SU-DHL-6 (cell line): ENCODE measurements around the gene NENF.
"Not testable (repeated sequence)": the region's sequence is repeated elsewhere in the genome, so short reads cannot be mapped to it uniquely, and the experiment has no call there.

ENCODE experiments used
- H2AFZ ChIP-seq: fragments of 200-600 bp; sonication (generic); 2 replicates; pipeline ENCODE4 v1.6.1; 2014; ENCODE audit warnings: low read depth, mild to moderate bottlenecking, moderate library complexity, mixed read lengths, antibody characterized with exemption, low read length; ENCODE audit not compliant: severe bottlenecking
- H3F3A ChIP-seq: fragments of 200-600 bp; shearing (Covaris generic); 2 replicates; pipeline ENCODE4 v1.6.0; 2016; ENCODE audit warnings: antibody characterized with exemption, mild to moderate bottlenecking; ENCODE audit not compliant: insufficient read depth
- H3K27ac ChIP-seq: fragments of 200-600 bp; sonication (generic); 2 replicates; pipeline ENCODE4 v1.5.1; 2016; ENCODE audit warnings: low read depth, mild to moderate bottlenecking, low read length, moderate library complexity, mixed read lengths
- H3K27me3 ChIP-seq: fragments of 200-600 bp; sonication (generic), shearing (Covaris generic); 2 replicates; pipeline ENCODE4 v1.6.0; 2014; ENCODE audit warnings: mild to moderate bottlenecking, low read length
- H3K36me3 ChIP-seq: fragments of 200-600 bp; sonication (generic); 2 replicates; pipeline ENCODE4 v1.6.1; 2014; ENCODE audit warnings: mild to moderate bottlenecking, low read length, mixed read lengths
- H3K4me2 ChIP-seq: fragments of 300-600, 200-600 bp; shearing (Covaris generic), sonication (generic); 2 replicates; pipeline ENCODE4 v1.6.0; 2014; ENCODE audit warnings: low read length, low read depth, mild to moderate bottlenecking; ENCODE audit not compliant: poor library complexity, severe bottlenecking
- H3K4me3 ChIP-seq: fragments of 200-600 bp; sonication (generic); 2 replicates; pipeline ENCODE4 v1.5.1; 2014; ENCODE audit warnings: antibody characterized with exemption, low read length, mild to moderate bottlenecking, mixed read lengths; ENCODE audit not compliant: insufficient read depth, poor library complexity, severe bottlenecking
- H3K79me2 ChIP-seq: fragments of 200-600 bp; sonication (generic); 2 replicates; pipeline ENCODE4 v1.6.1; 2014; ENCODE audit warnings: mild to moderate bottlenecking, low read length, moderate library complexity; ENCODE audit not compliant: insufficient read depth
- H3K9ac ChIP-seq: fragments of 200-600 bp; sonication (generic); 2 replicates; pipeline ENCODE4 v1.7.0; 2014; ENCODE audit warnings: mild to moderate bottlenecking, low read length
- H3K9me2 ChIP-seq: fragments of 200-600 bp; sonication (generic); replicated peaks from 2 replicates; pipeline ENCODE4 v1.6.1; 2014; ENCODE audit warnings: low read length; ENCODE audit not compliant: insufficient read depth
- H3K9me3 ChIP-seq: fragments of 200-600 bp; sonication (generic); 2 replicates; pipeline ENCODE4 v1.6.1; 2014; ENCODE audit warnings: low read length, mixed read lengths; ENCODE audit not compliant: insufficient read depth
- H4K20me1 ChIP-seq: fragments of 200-600 bp; sonication (generic); 2 replicates; pipeline ENCODE4 v1.6.1; 2014; ENCODE audit warnings: low read depth, mild to moderate bottlenecking, antibody characterized with exemption, low read length, moderate library complexity, mixed read lengths
- CTCF ChIP-seq: fragments of 200-600 bp; sonication (generic); IDR thresholded peaks from one replicate; pipeline ENCODE4 v1.5.1; 2017; ENCODE audit warnings: antibody characterized with exemption, mild to moderate bottlenecking, low read length, moderate library complexity; ENCODE audit not compliant: insufficient read depth, poor library complexity, severe bottlenecking
- EZH2phosphoT487 ChIP-seq: fragments of 200-600 bp; sonication (generic), shearing (Covaris generic); conservative IDR thresholded peaks from 2 replicates; pipeline ENCODE4 v1.6.1; 2018; ENCODE audit warnings: mild to moderate bottlenecking, antibody characterized with exemption, low read length, moderate library complexity, mixed read lengths

Gene NENF

DNA sequence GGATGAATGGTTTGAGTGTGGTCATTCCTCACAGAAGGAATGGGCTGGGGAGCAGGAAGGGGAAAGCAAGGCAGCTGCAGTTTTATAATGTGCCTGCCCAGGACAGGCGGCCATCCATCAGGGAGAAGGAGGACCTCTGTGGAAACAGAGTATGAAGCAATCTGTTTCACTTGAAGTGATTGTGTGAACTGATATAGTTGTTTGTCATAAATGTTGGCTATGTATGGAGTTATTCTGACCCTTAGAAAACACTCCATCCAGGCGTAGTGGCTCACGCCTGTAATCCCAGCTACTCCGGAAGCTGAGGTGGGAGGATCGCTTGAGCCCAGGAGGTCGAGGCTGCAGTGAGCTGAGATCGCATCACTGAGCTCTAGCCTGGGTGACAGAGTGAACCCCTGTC lies 46.5 kb downstream of the NENF start:
- Histone ChIP-seq H3K79me2 (no peaks in the 10 kb centered on the region), H3K36me3 (no peaks in the 10 kb centered on the region), H3K9me3 (no peaks in the 10 kb centered on the region), H3K27ac (no peak overlapping the region), H4K20me1 (no peaks in the 10 kb centered on the region), H3K9me2 (no peaks in the 10 kb centered on the region), H3K27me3 (no peaks in the 10 kb centered on the region), H3F3A (no peaks in the 10 kb centered on the region), H3K4me2 (no peak overlapping the region), H3K4me3 (no peak overlapping the region), H2AFZ (no peak overlapping the region), H3K9ac (no peak overlapping the region)
- TF ChIP-seq EZH2phosphoT487 = no peak
- no peak for TF ChIP-seq CTCF

- H2AFZ ChIP-seq, H3K36me3 ChIP-seq, H3K9me2 ChIP-seq, H3K9me3 ChIP-seq, H3K9ac ChIP-seq, H3K27ac ChIP-seq, H3K4me3 ChIP-seq, H3F3A ChIP-seq, H3K79me2 ChIP-seq, H4K20me1 ChIP-seq, H3K4me2 ChIP-seq, H3K27me3 ChIP-seq: not testable (repeated sequence)
These were observed 48.2 kb downstream of the NENF start for GRCh38 chr1:212480711-212481437.

DNA sequence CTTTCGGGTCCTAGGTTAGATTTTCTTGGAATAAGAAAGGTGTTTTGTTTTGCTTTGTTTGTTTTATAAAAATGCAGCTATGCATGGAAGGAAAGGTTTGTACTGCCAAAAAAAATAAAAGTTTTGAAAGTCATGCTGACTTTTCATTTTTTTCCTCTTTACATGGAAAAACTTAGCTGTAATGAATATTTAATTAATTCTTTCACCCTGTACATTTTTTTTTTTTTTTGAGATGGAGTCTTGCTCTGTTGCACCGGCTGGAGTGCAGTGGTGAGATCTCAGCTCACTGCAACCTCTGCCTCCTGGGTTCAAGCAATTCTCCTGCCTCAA lies 48.7 kb downstream of the NENF start:
- no peak overlapping the region for H3K4me3 ChIP-seq
- H3K36me3 ChIP-seq = no peaks in the 10 kb centered on the region
- TF ChIP-seq CTCF (no peak), EZH2phosphoT487 (no peak)
- no peaks in the 10 kb centered on the region for H3K27me3 ChIP-seq
- no peaks in the 10 kb centered on the region for H3K9me3 ChIP-seq
- H3K9ac ChIP-seq = no peak overlapping the region
- H2AFZ ChIP-seq = no peak overlapping the region
- no peak overlapping the region for H3K27ac ChIP-seq
- H3K4me2 ChIP-seq = no peak overlapping the region
- H4K20me1 ChIP-seq = no peaks in the 10 kb centered on the region
- no peaks in the 10 kb centered on the region for H3K79me2 ChIP-seq
- H3K9me2 ChIP-seq = no peaks in the 10 kb centered on the region
- no peaks in the 10 kb centered on the region for H3F3A ChIP-seq

GRCh38 chr1:212482006-212482636 lies 49.4 kb downstream of the NENF start:
- Histone ChIP-seq H3K79me2 (no peaks in the 10 kb centered on the region), H3K4me3 (no peak overlapping the region), H3K4me2 (no peak overlapping the region), H3K27me3 (no peaks in the 10 kb centered on the region), H3K36me3 (no peaks in the 10 kb centered on the region), H3K27ac (no peak overlapping the region), H4K20me1 (no peaks in the 10 kb centered on the region), H3K9me3 (no peaks in the 10 kb centered on the region), H3K9me2 (no peaks in the 10 kb centered on the region), H3K9ac (no peak overlapping the region), H2AFZ (no peak overlapping the region), H3F3A (no peaks in the 10 kb centered on the region)
- TF ChIP-seq EZH2phosphoT487 (no peak), CTCF (no peak)
